HG02571 (cell line): ENCODE data around the gene BAG3.

Experiments used
- ATAC-seq: cut with Tn5 transposase; IDR thresholded peaks from one replicate; pipeline ENCODE4 v1.9.1; 2021; ENCODE audit warnings: mild to moderate bottlenecking, moderate library complexity; ENCODE audit not compliant: unreplicated experiment

Gene BAG3

GRCh38 chr10:119665901-119666708 lies 14.9 kb downstream of the BAG3 start:
- no peak for ATAC-seq

- no peak for ATAC-seq
Observed at GRCh38 chr10:119666709-119667004, 15.5 kb downstream of the BAG3 start.

DNA sequence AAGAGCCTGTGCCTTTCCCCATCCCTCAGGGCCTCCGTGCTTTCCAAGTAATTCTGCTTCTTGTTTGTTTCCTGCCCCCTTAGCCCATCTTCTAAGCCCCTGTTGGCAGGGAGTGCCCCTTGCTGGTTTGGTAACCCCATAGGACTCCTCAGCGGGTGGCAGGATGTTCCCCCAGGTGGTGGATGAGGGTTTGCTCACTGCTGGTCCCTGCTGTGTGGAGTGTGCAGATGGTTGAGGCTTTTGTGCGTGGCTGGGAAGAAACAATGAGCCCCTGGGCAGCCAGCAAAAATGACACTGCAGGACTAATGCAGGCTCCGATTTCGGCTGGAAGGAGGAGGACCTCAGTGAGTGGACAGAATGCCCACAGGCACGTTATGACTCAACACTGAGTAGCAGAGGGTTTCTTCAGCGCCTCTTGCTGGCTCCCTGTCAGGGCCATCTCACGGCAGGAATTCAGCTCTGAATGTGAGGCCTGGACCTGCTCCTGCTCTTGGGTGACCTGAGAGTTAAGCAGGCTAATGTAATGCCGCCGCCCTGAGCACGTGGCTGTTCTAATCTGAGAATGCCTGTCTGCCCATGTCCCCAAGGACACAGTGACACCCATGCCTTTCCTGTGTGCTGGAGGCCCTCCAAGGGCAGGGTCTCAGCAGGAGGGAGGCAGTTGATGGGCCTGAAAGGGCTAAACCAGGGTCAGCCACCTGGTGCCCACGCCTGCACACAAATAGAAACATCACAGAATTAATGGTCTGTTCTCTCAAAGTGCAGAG lies 16.6 kb downstream of the BAG3 start:
- ATAC-seq = no peak

- ATAC-seq = no peak
Observed at GRCh38 chr10:119668461-119668860, 17.3 kb downstream of the BAG3 start.

GRCh38 chr10:119669331-119669730 lies 18.2 kb downstream of the BAG3 start:
- ATAC-seq = no peak

- ATAC-seq = no peak
Observed at GRCh38 chr10:119669975-119670640, 18.9 kb downstream of the BAG3 start.

- ATAC-seq = no peak
Observed at GRCh38 chr10:119670717-119671116, 19.5 kb downstream of the BAG3 start.

- ATAC-seq = no peak
Observed at GRCh38 chr10:119671381-119671780, 20.2 kb downstream of the BAG3 start.

DNA sequence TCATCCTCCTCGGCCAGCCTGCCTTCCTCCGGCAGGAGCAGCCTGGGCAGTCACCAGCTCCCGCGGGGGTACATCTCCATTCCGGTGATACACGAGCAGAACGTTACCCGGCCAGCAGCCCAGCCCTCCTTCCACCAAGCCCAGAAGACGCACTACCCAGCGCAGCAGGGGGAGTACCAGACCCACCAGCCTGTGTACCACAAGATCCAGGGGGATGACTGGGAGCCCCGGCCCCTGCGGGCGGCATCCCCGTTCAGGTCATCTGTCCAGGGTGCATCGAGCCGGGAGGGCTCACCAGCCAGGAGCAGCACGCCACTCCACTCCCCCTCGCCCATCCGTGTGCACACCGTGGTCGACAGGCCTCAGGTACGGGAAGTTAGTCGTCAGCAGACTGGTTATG lies 21.1 kb downstream of the BAG3 start:
- ATAC-seq = no peak

DNA sequence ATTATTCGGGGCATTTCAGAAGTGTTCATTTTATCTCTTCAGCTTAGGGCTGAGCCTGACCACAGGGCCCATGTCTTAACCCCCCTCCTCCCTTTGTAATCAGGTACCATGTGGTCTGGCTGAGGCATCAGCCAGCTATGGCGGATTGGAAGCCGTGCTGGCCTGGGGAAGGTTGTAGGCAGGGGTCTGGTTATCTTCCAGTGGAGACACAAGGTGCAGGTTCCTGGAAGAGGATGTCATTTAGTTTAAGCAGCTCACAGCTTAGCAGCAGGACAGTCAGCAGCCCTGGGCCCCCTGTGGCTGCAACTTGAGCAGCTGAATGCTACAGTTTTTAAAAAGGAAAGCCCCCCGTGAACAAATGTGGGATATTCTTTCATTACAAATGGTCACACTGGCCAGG lies 22.1 kb downstream of the BAG3 start:
- no peak for ATAC-seq

DNA sequence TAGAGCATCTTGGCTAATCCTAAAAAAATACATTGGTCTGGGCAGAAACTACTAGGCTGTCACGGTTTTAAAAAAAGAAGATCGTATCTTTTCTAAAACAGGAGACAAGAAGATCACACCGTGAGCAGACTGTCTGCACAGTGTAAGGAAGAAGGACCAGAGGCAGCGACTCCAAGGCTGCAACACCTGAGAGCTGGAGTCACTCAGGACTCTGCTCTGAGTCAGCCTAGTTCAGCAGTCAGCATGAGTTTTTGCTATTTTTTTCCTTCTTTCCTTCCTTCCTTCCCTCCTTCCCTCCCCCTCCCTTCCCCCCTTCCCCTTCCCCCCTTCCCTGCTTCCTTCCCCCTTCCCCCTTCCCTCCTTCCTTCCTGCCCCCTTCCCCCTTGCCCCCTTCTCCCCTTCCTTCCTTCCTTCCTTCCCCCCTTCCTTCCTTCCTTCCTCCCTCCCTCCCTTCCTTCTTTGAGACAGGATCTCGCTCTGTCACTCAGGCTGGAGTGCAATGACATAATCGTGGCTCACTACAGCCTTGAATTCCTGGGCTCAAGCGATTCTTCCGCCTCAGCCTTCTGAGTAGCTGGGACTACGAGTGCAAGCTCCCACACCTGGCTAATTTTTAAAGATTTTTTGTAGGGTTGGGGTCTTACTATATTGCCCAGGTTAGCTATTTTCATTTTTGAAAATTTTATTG lies 24.4 kb downstream of the BAG3 start:
- no peak for ATAC-seq

GRCh38 chr10:119677126-119677525 lies 25.9 kb downstream of the BAG3 start:
- no peak for ATAC-seq

GRCh38 chr10:119677904-119678755 lies 26.9 kb downstream of the BAG3 start:
- no peak for ATAC-seq

DNA sequence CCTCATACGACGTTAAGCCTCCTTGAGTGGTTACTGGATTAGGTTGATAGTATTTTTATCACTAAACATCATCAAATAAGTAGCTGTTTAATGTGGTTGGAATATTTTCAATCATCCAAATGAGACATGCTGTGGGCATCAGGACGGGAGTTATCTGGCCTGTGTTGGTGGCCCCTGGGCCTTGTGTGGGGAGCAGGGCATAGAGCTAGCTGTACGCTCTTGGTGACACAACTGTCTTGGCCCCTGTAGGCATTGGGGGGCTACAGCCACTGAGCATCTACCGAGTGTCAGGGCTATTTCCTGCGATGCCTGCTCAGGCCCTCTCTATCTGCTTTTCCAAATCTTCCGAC lies 28.3 kb downstream of the BAG3 start:
- ATAC-seq = no peak

DNA sequence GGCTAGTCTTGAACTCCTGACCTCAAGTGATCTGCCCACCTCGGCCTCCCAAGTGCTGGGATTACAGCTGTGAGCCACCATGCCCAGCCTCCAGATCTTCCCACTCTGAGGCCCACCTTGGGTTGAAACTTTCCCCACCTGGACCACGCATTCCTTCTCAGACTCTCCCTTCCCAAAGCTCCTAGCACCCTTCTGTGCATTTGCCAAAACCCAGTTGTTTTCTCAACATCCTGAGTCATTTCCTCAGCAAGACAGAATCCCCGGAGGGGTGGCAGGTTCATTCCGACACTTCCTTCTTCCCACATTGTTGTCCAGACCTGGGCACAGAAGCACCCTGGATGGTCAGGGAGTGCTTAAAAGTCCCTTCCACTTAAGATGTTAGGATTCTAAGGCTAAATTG lies 28.9 kb downstream of the BAG3 start:
- no peak for ATAC-seq

DNA sequence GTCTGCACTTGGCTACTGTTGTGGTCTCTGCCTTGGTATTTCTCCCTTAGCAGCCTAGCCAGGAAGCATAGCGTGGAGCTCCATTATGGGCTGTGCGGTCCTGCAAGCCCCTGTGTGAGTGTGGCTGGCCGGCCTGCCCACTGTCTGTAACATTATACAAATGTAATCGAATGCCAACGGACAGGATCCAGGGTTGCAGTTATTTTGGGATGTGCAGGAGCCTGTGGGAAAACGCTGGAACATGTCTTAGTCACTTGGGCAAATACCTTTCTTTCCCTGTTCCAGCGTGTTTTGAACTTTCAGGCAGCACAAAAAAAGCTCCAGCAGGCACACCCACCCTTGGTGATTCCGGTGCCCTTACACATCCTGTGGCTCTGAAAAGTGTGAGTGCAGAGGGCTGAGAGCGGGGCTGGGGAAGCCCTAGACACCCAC lies 29.5 kb downstream of the BAG3 start:
- no peak for ATAC-seq

- no peak for ATAC-seq
Observed at GRCh38 chr10:119686465-119687191, 35.4 kb downstream of the BAG3 start.

DNA sequence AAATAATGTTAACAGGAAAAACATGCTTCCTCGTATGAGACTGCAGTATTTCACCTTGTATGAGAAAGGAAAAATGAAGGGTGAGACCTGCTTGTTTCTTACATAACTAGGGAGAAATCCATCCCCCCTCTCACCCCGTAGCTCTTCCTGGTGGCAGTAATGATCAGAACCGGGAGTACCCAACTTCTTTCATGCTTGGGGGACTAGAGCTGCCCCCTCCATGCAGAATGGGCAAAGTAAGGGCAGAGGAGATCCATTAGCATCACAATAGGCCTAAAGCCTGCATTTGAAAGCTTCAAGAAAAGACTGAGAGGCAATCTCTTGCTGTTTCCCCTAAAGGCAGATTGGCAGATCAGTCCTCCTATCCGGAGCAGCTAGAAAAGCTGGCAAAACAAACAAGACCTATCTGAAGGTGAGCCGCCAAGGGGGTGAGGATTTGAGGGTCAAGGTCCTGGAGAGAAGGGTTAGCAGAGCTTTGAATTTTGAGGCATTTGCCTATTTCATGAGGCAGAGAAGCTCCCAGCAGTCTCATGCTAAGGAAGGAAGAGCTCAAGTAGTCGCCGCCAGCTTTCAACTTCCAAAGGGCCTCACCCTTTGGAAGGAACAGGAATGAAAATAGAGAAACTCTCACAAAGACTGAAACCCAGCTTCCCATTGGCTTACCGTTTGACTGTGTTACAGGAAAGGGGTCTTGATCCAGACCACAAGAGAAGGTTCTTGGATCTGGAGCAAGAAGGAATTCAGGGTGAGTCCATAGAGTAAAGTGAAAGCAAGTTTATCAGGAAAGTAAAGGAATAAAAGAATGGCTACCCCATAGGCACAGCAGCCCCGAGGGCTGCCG lies 36.2 kb downstream of the BAG3 start:
- no peak for ATAC-seq

DNA sequence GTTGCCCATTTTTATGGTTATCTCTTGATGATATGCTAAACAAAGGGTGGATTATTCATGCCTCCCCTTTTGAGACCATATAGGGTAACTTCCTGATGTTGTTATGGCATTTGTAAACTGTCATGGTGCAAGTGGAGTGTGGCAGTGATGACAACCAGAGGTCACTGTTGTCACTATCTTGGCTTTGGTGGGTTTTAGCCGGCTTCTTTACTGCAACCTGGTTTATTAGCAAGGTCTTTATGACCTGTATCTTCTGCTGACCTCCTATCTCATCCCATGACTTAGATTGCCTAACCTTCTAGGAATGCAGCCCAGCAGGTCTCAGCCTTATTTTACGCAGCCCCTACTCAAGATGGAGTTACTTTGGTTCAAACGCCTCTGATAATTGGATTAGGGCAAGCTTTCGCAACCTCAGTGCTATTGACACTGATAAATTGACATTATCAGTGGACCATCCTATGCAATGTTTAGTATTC lies 36.9 kb downstream of the BAG3 start:
- ATAC-seq = no peak
